K562 (cell line): ENCODE measurements around the gene MACROD2. TPM values are rescaled to one million over a fixed set of nuclear protein-coding genes. Genes with fewer than 3 reads are reported as not detected.

ENCODE experiments used
- ATAC-seq: fragments of 200-7000 bp; cut with Tn5 transposase; 3 replicates; pipeline ENCODE4 v1.9.1; 2020; ENCODE audit warnings: moderate library complexity
- BruUV-seq: library from RNA; stranded (reverse); fragments of 400-500 nt; replicated peaks from 2 replicates; lab custom pipeline; 2021; lab: Mats Ljungman, UMichigan
- CTCF ChIA-PET: fragments of 300-600 bp; formaldehyde crosslinking; extraction: SDS; loops from one replicate; lab custom pipeline; 2021; ENCODE audit warnings: low intra/inter-chr PET ratio; lab: Yijun Ruan, JAX
- POLR2A ChIA-PET: fragments of 300-600, 350-650 bp; sonication (Branson Sonifier 250); formaldehyde crosslinking; extraction: SDS; loops from one replicate; lab custom pipeline; 2021; ENCODE audit warnings: antibody characterized with exemption, inconsistent platforms; lab: Yijun Ruan, JAX
- DNase-seq, 4 experiments: peaks; one replicate each; pipeline versions ENCODE4 v3.0.0 to v3.0.0-alpha.2; 2011 to 2018; ENCODE audit warnings: low spot score in 3 of 4, mixed read lengths in 3 of 4; ENCODE audit errors: extremely low read depth in 1 of 4
- FAIRE-seq: peaks from 2 replicates; lab custom pipeline; 2011; peaks lifted over from hg19 to GRCh38; lab: Jason Lieb, UNC
- H2AFZ ChIP-seq: 2 replicates; pipeline ENCODE4 v1.6.0; 2011; ENCODE audit warnings: low read depth, low read length, control low read depth, inconsistent platforms
- H3K27ac ChIP-seq: fragments of 200-600 bp; 3 replicates; pipeline ENCODE4 v1.8.0; 2011; ENCODE audit warnings: low read depth, mild to moderate bottlenecking, control low read depth, inconsistent platforms, low read length, moderate library complexity, mixed read lengths; ENCODE audit errors: extremely low read depth
- H3K27me3 ChIP-seq, 2 experiments: fragments of 300-600 bp in 1 of 2; 2 replicates in 1 of 2; 3 replicates in 1 of 2; pipeline versions ENCODE4 v1.6.0 to v1.8.0; 2011; ENCODE audit warnings: inconsistent platforms in 2 of 2, low read length in 2 of 2, mild to moderate bottlenecking in 1 of 2, mixed read lengths in 1 of 2, moderate library complexity in 1 of 2; ENCODE audit not compliant: control insufficient read depth in 2 of 2, insufficient read depth in 2 of 2
- H3K36me3 ChIP-seq: fragments of 300-600 bp; 3 replicates; pipeline ENCODE4 v1.8.0; 2011; ENCODE audit warnings: mild to moderate bottlenecking, low read length, inconsistent platforms; ENCODE audit not compliant: control insufficient read depth, insufficient read depth
- H3K4me1 ChIP-seq, 2 experiments: fragments of 200-600 bp in 1 of 2; replicated peaks in 1 of 2; 2 replicates in 1 of 2; 3 replicates in 1 of 2; pipeline versions ENCODE4 v1.5.1 to v1.8.0; 2011; ENCODE audit warnings: inconsistent platforms in 2 of 2, low read length in 2 of 2, mild to moderate bottlenecking in 1 of 2, mixed read lengths in 1 of 2, moderate library complexity in 1 of 2; ENCODE audit not compliant: control insufficient read depth in 2 of 2, insufficient read depth in 2 of 2
- H3K4me2 ChIP-seq: 2 replicates; pipeline ENCODE4 v1.6.1; 2011; ENCODE audit warnings: low read length, control low read depth, inconsistent platforms, mixed read lengths; ENCODE audit not compliant: insufficient read depth
- H3K4me3 ChIP-seq: fragments of 200-600 bp; sonication (generic), shearing (Covaris generic); 2 replicates; pipeline ENCODE4 v1.5.1; 2016; ENCODE audit warnings: control low read depth, inconsistent platforms
- H3K79me2 ChIP-seq: fragments of 200-600 bp; 3 replicates; pipeline ENCODE4 v1.8.0; 2011; ENCODE audit warnings: low read length, inconsistent platforms; ENCODE audit not compliant: control insufficient read depth, insufficient read depth
- H3K9ac ChIP-seq, 2 experiments: 2 replicates each; pipeline versions ENCODE4 v1.6.0 to v1.6.1; 2011; ENCODE audit warnings: low read depth in 2 of 2, low read length in 2 of 2, control low read depth in 1 of 2, inconsistent platforms in 1 of 2, mild to moderate bottlenecking in 1 of 2, mixed read lengths in 1 of 2; ENCODE audit not compliant: insufficient read depth in 1 of 2
- H3K9me1 ChIP-seq: one replicate; pipeline ENCODE4 v1.6.0; 2011; ENCODE audit warnings: inconsistent platforms, mild to moderate bottlenecking, low read length, moderate library complexity; ENCODE audit not compliant: control insufficient read depth, insufficient read depth
- H3K9me3 ChIP-seq: replicated peaks from 2 replicates; pipeline ENCODE4 v1.5.1; 2011; ENCODE audit warnings: low read depth, low read length, inconsistent platforms; ENCODE audit not compliant: control insufficient read depth, insufficient read depth
- H4K20me1 ChIP-seq: replicated peaks from 2 replicates; pipeline ENCODE4 v1.6.1; 2011; ENCODE audit warnings: low read length, inconsistent platforms, mixed read lengths; ENCODE audit not compliant: control insufficient read depth, insufficient read depth
- BRD4 ChIP-seq: fragments of 200-600 bp; sonication (generic); IDR thresholded peaks from 2 replicates; pipeline ENCODE4 v1.6.1; 2017; ENCODE audit warnings: inconsistent platforms
- FOXJ2 ChIP-seq: fragments of 200-800 bp; sonication (Bioruptor generic); IDR thresholded peaks from 2 replicates; pipeline ENCODE4 v1.6.1; 2016; ENCODE audit warnings: missing genetic modification characterization, missing compliant biosample characterization
- LEF1 ChIP-seq: fragments of 450-650 bp; IDR thresholded peaks from 2 replicates; pipeline ENCODE4 v1.6.1; 2016; ENCODE audit warnings: mild to moderate bottlenecking
- MYC ChIP-seq, 2 experiments: fragments of 250-450 bp in 1 of 2; sonication (Bioruptor Pico) in 1 of 2; IDR thresholded peaks; 2 replicates each; pipeline versions ENCODE4 v1.5.1 to v1.6.1; 2012 to 2021; ENCODE audit warnings: low read depth in 2 of 2, borderline replicate concordance in 1 of 2, improper control_type of control experiment in 1 of 2, low read length in 1 of 2, mild to moderate bottlenecking in 1 of 2, moderate library complexity in 1 of 2
- SRSF7 ChIP-seq: fragments of 200-400 bp; formaldehyde crosslinking; optimal IDR thresholded peaks from 2 replicates; pipeline ENCODE3; 2017; ENCODE audit warnings: mild to moderate bottlenecking, low read depth, low read length
- TCF7 ChIP-seq: sonication (generic); IDR thresholded peaks from 2 replicates; pipeline ENCODE4 v1.6.1; 2016; ENCODE audit warnings: antibody characterized with exemption, borderline replicate concordance
- TCFL5 ChIP-seq: fragments of 250-450 bp; sonication (Bioruptor Pico); conservative IDR thresholded peaks from 2 replicates; pipeline ENCODE4 v1.6.1; 2021; ENCODE audit warnings: mild to moderate bottlenecking, moderate library complexity, matching md5 sums
- TOE1 ChIP-seq, 2 experiments: fragments of 450-650 bp in 1 of 2; sonication (generic) in 1 of 2; formaldehyde crosslinking in 1 of 2; IDR thresholded peaks; 2 replicates each; pipeline versions ENCODE4 v1.7.1 to v1.8.0; 2016 to 2022; ENCODE audit warnings: borderline replicate concordance in 2 of 2, mild to moderate bottlenecking in 2 of 2, antibody characterized with exemption in 1 of 2, inconsistent platforms in 1 of 2, low read depth in 1 of 2, missing genetic modification reagents in 1 of 2, moderate library complexity in 1 of 2
- TSC22D4 ChIP-seq: fragments of 450-650 bp; IDR thresholded peaks from 2 replicates; pipeline ENCODE4 v1.6.1; 2016; ENCODE audit warnings: missing genetic modification characterization, missing biosample characterization, control low read depth
- ZNF398 ChIP-seq: fragments of 250-450 bp; sonication (Bioruptor Pico); IDR thresholded peaks from 2 replicates; pipeline ENCODE4 v1.8.0; 2021; ENCODE audit warnings: moderate library complexity, mild to moderate bottlenecking, inconsistent platforms
- ZNF609 ChIP-seq: sonication (generic); formaldehyde crosslinking; IDR thresholded peaks from 2 replicates; pipeline ENCODE4 v1.8.1; 2023; ENCODE audit warnings: missing genetic modification reagents, mild to moderate bottlenecking, borderline replicate concordance
- ZNF707 ChIP-seq: fragments of 250-450 bp; sonication (Bioruptor Pico); conservative IDR thresholded peaks from 2 replicates; pipeline ENCODE4 v1.8.0; 2022; ENCODE audit warnings: inconsistent platforms, mild to moderate bottlenecking, moderate library complexity
- WGBS: fragments of 100-300 bp; shearing (Covaris generic); methylation state at CpG from one replicate; pipeline ENCODE4 v1.1.6; 2016; ENCODE audit warnings: low coverage, mixed read lengths; ENCODE audit not compliant: insufficient coverage; ENCODE audit errors: missing lambda C conversion rate; 5-methylcytosine and 5-hydroxymethylcytosine counted together
- in situ Hi-C: fragments of 300-500 bp; cut with MboI; formaldehyde crosslinking; loops from 4 replicates; pipeline ENCODE4 v1.15.0; 2018; ENCODE audit warnings: inconsistent platforms, mixed read lengths
- intact Hi-C: fragments of 100-400 bp; cut with micrococcal nuclease; formaldehyde crosslinking; loops from 2 replicates; pipeline ENCODE4 v1.14.2; 2022
- polyA plus RNA-seq, 8 experiments: library from polyadenylated mRNA; depleted of rRNA in 4 of 8; stranded (reverse) in 5 of 8; unstranded in 3 of 8; fragments of >200 nt; fragmentation: Nextera tagmentation in 2 of 8; fragmentation: Illumina TruSeq in 1 of 8; extraction: Ambion mirVana in 2 of 8; extraction: Trizol in 1 of 8; gene quantifications; 2 replicates each; pipeline versions ENCODE4 v1.2.1 to v1.2.3, GENCODE V29; 2011 to 2014; ENCODE audit warnings: inconsistent platforms in 1 of 8, missing spikeins in 1 of 8
- total RNA-seq, 7 experiments: library from RNA; depleted of rRNA in 6 of 7; stranded (reverse); fragments of >200 nt in 6 of 7; fragmentation: Illumina TruSeq in 2 of 7; extraction: Trizol in 2 of 7; gene quantifications; 2 replicates each; pipeline versions ENCODE4 v1.2.1 to v1.2.3, GENCODE V29; 2011 to 2021; ENCODE audit warnings: low replicate concordance in 1 of 7
- TF ChIP-seq, protein P1 (sequence below): fragments of 450-650 bp; formaldehyde crosslinking; IDR thresholded peaks from 2 replicates; pipeline ENCODE4 v1.4.0; 2020; ENCODE audit warnings: mild to moderate bottlenecking

Gene MACROD2
- total and polyA plus RNA-seq, 9 of the 15 experiments (the other 6 are each of a cell fraction or from before 2014, with no cell fraction given): not detected

- no peak for TF ChIP-seq SRSF7
- TF ChIP-seq ZNF398: no peak
These were observed 1501.3 kb downstream of the MACROD2 start (continued) for GRCh38 chr20:15496501-15497039.

DNA sequence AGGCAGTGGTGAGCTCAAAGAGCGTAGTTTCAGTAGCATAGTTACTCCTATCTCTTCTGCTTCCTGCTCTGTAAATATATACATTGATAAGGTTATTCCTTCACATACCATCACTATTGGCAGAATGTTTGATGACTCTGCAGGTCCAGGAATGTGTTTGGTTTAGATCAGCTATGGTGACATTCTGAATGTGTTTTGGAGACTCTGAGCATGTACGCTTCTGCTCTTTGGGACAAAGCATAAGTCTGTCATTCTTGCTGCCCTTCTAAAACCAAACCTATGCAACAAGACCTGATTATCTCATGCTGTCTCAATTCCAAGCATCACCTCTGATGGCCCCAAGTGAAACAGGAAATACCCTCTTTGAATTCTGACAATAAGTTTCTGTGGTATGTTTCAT lies 1503.6 kb downstream of the MACROD2 start:
- intact Hi-C loops: no loop called here
- TF ChIP-seq LEF1 (no peak), TCF7 (no peak), ZNF609 (CRISPR knock-in tag) (no peak), MYC (IDR thresholded peaks at IDR 0.05; ENCODE audit: low read depth, low read length) (no peak), MYC (CRISPR knock-in tag; IDR thresholded peaks at IDR 0.05; ENCODE audit: borderline replicate concordance, low read depth) (no peak), TOE1 (IDR thresholded peaks at IDR 0.05; ENCODE audit: borderline replicate concordance) (no peak), TOE1 (CRISPR knock-in tag; IDR thresholded peaks at IDR 0.05; ENCODE audit: borderline replicate concordance, low read depth) (no peak), TSC22D4 (tag) (no peak), BRD4 (no peak), TCFL5 (CRISPR knock-in tag) (no peak), FOXJ2 (tag) (no peak), ZNF707 (no peak)
- TF ChIP-seq, protein P1, sequence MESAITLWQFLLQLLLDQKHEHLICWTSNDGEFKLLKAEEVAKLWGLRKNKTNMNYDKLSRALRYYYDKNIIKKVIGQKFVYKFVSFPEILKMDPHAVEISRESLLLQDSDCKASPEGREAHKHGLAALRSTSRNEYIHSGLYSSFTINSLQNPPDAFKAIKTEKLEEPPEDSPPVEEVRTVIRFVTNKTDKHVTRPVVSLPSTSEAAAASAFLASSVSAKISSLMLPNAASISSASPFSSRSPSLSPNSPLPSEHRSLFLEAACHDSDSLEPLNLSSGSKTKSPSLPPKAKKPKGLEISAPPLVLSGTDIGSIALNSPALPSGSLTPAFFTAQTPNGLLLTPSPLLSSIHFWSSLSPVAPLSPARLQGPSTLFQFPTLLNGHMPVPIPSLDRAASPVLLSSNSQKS: no peak

More for the DNA sequence above, 1503.6 kb downstream of the MACROD2 start:
- H3K36me3 ChIP-seq: no peaks in the 10 kb centered on the region
- no peak overlapping the region for H3K27ac ChIP-seq
- ATAC-seq (no peak), DNase-seq (no peak), FAIRE-seq (no peak)
- H3K79me2 ChIP-seq: no peaks in the 10 kb centered on the region
- H3K4me1 ChIP-seq: no peaks in the 10 kb centered on the region
- H3K4me3 ChIP-seq: no peak overlapping the region
- no peak overlapping the region for H2AFZ ChIP-seq
- 0% methylated on average over 2 of the region's 2 CpGs for WGBS
- no peaks in the 10 kb centered on the region for H3K9me1 ChIP-seq
- H4K20me1 ChIP-seq: no peaks in the 10 kb centered on the region
- no peaks in the 10 kb centered on the region for H3K27me3 ChIP-seq
- no peak overlapping the region for H3K9ac ChIP-seq
- no peaks in the 10 kb centered on the region for H3K9me3 ChIP-seq
- ChIA-PET POLR2A (no interaction called here), CTCF (no interaction called here)
- no peak overlapping the region for H3K4me2 ChIP-seq
- BruUV-seq: no TSS peak
- in situ Hi-C loops: no loop called here
